GM18870 (cell line): ENCODE measurements around the gene PDE3B.
"Not testable (repeated sequence)": the region's sequence is repeated elsewhere in the genome, so short reads cannot be mapped to it uniquely, and the experiment has no call there.

Experiments used
- ATAC-seq: cut with Tn5 transposase; IDR thresholded peaks from one replicate; pipeline ENCODE4 v1.9.1; 2021; ENCODE audit warnings: moderate library complexity; ENCODE audit not compliant: unreplicated experiment

Gene PDE3B

GRCh38 chr11:14793546-14793945 is 149.9 kb downstream of the PDE3B start:
- ATAC-seq, result no peak

- ATAC-seq, result not testable (repeated sequence)
Measured at GRCh38 chr11:14796028-14796427, 152.4 kb downstream of the PDE3B start.

GRCh38 chr11:14803846-14804245 is 160.2 kb downstream of the PDE3B start:
- ATAC-seq, result no peak

DNA sequence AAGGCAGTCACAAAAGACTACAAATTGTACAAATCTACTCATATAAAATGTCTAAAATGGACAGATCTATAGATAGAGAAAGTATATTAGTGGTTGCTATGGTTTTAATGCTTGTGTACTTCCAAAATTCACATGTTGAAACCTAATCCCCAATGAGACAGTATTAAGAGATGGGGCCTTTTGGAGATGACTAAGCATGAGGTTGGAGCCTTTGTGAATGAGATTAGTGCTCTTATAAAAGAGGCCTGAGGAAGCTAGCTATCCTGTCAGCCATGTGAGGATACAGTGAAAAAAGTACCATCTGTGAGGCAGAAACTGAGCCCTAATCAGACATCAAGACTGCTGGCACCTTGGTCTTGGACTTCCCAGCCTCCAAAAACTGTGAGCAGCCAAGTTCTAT is 165.9 kb downstream of the PDE3B start:
- ATAC-seq, result no peak

GRCh38 chr11:14812757-14813156 is 169.2 kb downstream of the PDE3B start:
- no peak for ATAC-seq

GRCh38 chr11:14813516-14813915 is 169.9 kb downstream of the PDE3B start:
- no peak for ATAC-seq

DNA sequence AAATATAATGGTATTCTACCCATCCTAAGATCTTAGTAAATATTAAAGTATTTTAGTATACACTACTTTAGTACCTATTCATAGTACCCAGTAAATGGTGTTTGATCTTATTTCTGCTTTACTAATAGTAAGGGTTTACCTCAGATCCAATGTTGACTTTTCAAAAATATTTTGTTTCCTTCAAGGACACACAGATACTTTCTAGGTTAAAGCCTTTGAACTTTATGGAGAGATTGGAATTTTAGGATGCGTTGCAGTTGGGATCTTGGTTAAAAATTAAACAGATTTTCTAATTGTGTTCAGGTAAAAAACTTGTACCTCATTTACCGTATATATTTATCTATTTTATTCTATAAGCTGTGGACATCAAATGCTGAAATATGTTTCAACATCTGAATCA is 175.2 kb downstream of the PDE3B start:
- no peak for ATAC-seq

- no peak for ATAC-seq
Measured at GRCh38 chr11:14819596-14819995, 176.0 kb downstream of the PDE3B start.

- ATAC-seq, result no peak
Measured at GRCh38 chr11:14821031-14821430, 177.4 kb downstream of the PDE3B start.

DNA sequence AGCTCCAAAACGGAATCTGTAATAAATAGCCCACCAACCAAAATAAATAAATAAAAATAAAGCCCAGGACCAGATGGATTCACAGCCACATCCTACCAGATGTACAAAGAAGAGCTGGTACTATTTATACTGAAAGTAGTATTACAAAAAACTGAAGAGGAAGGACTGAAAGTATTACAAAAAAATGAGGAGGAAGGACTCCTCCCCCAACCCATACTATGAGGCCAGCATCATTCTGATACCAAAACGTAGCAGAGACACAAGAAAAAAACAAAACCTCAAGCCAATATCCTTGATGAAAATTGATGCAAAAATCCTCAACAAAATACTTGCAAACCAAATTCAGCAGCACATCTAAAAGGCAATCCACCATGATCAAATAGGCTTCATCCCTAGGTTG is 183.0 kb downstream of the PDE3B start:
- no peak for ATAC-seq

DNA sequence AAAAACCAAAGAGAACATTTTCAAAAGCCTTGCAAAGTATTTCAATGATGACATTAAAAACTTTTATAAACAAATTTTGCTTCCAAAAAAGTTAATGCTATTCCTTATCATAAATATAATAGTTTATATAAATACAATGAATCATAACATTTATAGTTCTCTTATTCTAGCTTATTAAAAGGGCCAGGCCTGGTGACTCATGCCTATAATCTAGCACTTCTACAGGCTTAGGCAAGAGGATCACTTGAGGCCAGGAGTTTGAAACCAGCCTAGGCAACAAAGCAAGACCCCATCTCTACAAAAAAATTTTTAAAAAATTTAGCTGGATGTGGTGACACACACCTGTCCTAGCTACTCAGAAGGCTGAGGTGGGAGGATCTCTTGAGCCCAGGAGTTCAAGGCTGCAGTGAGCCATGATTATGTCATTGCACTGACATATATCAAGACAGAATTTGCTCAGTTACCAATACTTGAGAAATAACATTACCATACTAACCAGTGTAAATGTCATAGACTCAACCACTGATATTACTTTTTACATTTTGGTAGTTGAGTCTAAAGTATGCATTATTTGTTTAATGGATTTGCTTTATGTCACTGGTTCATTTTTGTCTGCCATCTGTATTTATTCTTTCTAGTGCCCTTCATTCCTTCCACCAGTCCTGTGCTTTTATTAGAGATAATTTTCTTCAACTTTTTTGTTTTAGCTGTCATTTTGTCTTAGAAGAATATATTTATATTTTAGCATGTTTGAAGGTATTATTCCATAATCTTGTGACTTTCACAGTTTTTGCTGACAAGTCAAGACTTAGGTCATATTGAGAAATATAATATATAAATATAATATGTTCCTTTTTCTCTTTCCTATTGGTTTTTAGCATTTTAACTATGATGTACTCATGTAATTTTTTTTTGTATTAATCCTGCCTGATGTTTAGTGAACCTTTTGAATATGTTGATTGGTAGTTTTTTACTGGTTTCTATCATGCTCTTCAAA is 192.2 kb downstream of the PDE3B start:
- no peak for ATAC-seq

- no peak for ATAC-seq
Measured at GRCh38 chr11:14842002-14842401, 198.4 kb downstream of the PDE3B start.

GRCh38 chr11:14852571-14853177 is 209.1 kb downstream of the PDE3B start:
- ATAC-seq, result no peak

- ATAC-seq, result no peak
Measured at GRCh38 chr11:14854057-14854456, 210.5 kb downstream of the PDE3B start.

DNA sequence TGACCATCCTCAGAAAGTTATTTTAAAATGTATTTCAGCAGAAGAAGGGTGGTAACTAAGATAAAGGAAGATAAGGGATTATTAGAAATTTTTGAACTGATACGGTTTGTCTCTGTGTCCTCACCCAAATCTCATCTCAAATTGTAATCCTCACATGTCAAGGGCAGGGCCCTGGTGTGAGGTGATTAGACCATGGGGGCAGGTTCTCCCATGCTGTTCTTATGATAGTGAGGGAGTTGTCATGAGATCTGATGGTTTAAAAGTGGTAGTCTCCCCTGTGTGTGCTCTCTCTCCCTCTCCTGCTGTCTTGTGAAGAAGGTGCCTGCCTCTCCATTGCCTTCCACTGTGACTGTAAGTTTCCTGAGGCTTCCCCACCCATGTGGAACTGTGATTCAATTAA is 212.3 kb downstream of the PDE3B start:
- ATAC-seq, result no peak

DNA sequence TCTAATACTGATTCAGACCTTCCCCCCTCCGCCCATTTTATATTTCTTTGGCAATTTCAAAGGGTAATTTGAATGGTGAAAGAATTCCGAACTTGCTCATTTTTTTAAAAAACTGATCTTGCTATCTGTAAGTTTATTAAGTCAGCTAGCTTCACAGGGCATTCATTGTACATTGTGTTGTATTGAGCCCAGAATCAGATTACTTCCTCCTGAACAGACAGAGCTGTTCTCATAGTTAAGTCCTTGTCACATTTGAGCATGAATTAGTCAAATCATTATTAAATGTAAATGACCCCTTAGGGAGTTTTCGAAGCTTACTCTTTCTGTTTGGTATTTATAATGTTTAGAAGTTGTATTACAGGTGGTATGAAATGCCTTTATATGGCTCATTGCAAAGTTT is 214.0 kb downstream of the PDE3B start:
- ATAC-seq, result no peak

GRCh38 chr11:14858404-14858803 is 214.8 kb downstream of the PDE3B start:
- no peak for ATAC-seq

GRCh38 chr11:14860511-14860910 is 216.9 kb downstream of the PDE3B start:
- no peak for ATAC-seq

DNA sequence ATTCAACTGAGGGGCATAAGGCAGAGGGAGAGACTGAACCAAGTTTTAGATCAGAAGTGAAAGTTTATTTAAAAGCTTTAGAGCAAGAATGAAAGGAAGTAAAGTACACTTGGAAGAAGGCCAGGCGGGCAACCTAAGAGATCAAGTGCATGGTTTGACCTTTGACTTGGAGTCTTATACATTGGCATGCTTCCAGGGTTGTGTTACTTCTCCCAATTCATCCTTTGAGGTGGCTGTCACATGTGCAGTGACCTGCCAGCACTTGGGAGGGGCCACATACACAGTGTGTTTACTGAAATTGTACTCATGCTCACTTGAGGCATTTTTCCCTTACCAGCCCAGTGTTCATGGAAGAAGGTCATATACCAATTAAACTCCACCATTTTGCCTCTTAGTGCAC is 218.1 kb downstream of the PDE3B start:
- no peak for ATAC-seq

GRCh38 chr11:14863775-14864174 is 220.2 kb downstream of the PDE3B start:
- not testable (repeated sequence) for ATAC-seq

GRCh38 chr11:14872032-14872431 is 228.4 kb downstream of the PDE3B start:
- ATAC-seq, result no peak

DNA sequence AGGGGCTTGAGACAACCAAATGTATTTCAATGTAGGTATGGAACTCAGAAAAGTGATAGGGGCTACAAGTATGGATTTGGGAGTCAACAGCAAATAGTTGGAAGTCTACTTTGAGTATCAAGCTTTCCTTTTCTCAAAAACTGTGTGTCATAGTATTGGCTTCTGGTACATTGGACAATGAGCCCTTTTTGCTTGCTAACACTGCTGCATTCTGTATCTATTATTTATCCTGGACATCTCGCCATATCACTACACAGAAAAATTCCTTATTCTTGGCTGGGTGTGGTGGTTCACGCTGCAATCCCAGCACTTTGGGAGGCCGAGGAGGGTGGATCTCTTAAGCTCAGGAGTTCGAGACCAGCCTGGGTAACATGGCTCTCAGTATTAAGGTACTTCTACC is 230.0 kb downstream of the PDE3B start:
- ATAC-seq, result no peak
